Measurements from ENCODE around the gene GAGE10.
"Not testable (repeated sequence)": the region's sequence is repeated elsewhere in the genome, so short reads cannot be mapped to it uniquely, and the experiment has no call there.

The GAGE10 gene

DNA sequence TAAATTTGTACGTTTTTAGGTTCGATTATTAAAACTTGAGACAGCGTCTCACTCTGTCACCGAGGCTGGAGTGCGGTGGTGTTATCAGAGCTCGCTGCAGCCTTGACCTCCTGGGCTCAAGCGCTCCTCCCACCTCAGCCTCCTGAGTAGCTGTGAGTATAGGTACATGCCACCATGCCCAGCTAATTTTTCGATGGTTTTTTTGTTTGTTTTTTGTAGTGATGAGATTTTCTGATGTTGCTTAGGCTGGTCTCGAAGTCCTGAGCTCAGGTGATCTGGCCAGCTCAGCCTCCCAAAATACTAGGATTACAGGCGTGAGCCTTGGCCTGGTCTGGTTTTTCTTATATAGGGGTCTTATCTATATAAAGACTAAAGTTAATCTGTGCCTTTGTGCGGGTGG, 27.0 kb downstream of the GAGE10 start:
- not testable (repeated sequence) for DNase-seq (ENCODE audit: low read depth)

DNA sequence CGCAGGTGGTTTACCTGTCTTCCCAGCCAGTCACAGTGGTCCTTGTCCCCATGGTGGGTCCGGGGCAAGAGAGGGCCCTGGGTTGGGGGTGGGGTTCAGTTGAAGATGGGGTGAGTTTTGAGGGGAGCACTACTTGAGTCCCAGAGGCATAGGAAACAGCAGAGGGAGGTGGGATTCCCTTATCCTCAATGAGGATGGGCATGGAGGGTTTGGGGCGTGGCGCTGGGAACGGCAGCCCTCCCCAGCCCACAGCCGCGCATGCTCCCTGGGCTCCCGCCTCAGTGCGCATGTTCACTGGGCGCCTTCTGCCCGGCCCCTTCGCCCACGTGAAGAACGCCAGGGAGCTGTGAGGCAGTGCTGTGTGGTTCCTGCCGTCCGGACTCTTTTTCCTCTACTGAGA, 27.8 kb downstream of the GAGE10 start, which contains the start of gene GAGE13:
Gene GAGE13 (plus strand): TSS at position 301 of the 400 bp plus-strand sequence. CDS start 1,156 bp downstream, outside the sequence.
- not testable (repeated sequence) for DNase-seq (ENCODE audit: low read depth)

DNA sequence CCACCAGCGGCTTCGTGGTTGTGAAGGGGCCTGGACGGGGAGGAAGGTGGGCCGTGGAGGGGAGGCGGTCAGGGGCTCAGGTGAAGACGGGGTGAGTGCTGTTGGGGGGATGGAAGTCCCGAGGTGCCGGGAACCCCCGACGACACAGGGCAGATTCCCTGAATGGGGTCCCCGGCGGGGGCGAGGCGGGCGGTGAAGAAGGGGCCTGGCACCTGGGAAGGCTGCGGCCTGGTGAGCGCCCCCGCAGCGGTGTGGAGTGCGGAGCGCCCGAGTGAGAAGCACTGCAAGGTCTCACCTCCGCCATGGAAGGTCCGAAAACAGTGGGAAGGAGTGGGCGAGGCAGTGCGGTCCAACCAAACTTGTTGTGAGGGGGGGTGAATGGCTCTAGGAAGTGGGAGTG, 28.4 kb downstream of the GAGE10 start:
- DNase-seq (ENCODE audit: low read depth), result not testable (repeated sequence)

DNA sequence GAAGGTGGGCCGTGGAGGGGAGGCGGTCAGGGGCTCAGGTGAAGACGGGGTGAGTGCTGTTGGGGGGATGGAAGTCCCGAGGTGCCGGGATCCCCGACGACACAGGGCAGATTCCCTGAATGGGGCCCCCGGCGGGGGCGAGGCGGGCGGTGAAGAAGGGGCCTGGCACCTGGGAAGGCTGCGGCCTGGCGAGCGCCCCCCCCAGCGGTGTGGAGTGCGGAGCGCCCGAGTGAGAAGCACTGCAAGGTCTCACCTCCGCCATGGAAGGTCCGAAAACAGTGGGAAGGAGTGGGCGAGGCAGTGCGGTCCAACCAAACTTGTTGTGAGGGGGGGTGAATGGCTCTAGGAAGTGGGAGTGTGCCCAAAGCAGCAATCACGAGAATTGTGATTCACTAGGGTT, 38.0 kb downstream of the GAGE10 start:
- DNase-seq (ENCODE audit: low read depth), result not testable (repeated sequence)

DNA sequence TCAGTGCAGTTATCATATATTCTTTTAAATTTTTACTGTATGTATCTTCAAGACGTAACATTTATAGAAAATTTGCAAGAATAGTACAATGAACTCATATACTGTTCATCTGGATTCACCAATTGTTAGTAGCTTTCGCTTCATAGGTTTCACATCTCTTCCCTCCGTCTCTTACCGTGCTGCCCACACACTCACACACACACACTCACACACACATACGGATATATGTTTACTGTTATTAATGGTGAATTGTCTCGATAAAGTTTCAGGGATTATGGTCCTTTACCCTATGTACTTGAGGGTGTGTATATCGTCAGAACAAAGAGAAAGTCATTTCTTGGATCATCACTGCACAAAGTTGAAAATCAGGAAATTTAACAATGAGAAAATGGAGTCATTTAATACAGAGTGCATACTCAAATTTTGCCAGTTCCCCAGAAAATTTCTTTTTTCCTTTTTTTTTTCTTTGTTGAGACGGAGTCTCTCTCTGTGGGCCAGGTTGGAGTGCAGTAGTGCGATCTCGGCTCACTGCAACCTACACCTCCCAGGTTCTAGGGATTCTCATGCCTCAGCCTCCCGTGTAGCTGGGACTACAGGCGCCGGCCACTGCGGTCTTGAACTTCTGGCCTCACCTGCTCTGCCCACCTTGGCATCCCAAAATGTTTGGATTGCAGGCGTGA, 41.2 kb downstream of the GAGE10 start:
- DNase-seq (ENCODE audit: low read depth), result not testable (repeated sequence)

DNA sequence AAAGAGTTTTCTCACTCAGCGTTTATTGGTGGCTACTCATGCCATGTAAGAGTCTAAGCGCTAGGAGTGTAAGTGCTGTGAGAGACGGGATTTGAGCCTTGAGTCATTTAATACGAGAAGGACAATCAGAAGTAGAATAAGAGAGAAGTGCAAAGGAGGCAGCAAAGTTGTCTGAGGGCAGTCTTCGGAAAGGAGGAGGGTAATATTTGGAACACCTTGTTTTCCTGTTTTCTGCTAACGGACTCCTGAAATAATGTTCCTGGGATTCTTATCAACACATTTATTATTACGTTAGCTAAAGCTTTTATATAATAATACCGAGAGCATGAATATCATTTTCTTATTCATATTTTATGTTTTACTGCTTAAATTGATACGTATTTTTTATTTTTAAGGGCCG, 42.0 kb downstream of the GAGE10 start:
- not testable (repeated sequence) for DNase-seq (ENCODE audit: low read depth)

DNA sequence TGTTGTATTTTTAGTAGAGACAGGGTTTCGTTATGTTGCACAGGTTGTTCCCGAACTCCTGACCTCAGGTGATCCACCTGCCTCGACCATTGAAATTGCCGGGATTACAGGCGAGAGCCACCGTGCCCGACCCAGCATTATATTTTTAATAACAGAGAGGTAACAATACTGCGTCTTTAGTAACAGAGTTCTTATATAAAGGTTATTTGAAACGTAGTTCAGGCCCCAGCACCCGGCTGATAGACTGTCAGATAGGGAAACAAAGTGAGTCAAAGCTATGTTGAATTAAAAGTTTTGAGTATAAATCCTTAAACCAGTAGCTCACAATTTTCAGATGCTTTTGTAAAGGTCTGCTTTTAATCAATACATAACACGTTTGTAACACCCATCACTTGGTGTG, 42.7 kb downstream of the GAGE10 start:
- not testable (repeated sequence) for DNase-seq (ENCODE audit: low read depth)
